Tongue (tissue), 2 donors: Measurements from ENCODE around the gene ATXN3L. TPM values are rescaled to one million over a fixed set of nuclear protein-coding genes. Genes with fewer than 3 reads are reported as not detected.
"Not testable (repeated sequence)": the region's sequence is repeated elsewhere in the genome, so short reads cannot be mapped to it uniquely, and the experiment has no call there.

Source experiments
- DNase-seq: peaks from one replicate; pipeline ENCODE4 v3.0.0-alpha.2; 2015
- total RNA-seq: library from RNA; depleted of rRNA; stranded (reverse); fragments of >200 nt; gene quantifications from one replicate; pipeline ENCODE4 v1.2.3, GENCODE V29; 2014

ATXN3L gene
- total RNA-seq, 1 donor from 2014 or later = not detected

GRCh38 chrX:13305108-13305507 lies 14.7 kb downstream of the ATXN3L start:
- no peak for DNase-seq

GRCh38 chrX:13304052-13304451 lies 15.8 kb downstream of the ATXN3L start:
- no peak for DNase-seq

GRCh38 chrX:13303248-13303647 lies 16.6 kb downstream of the ATXN3L start:
- DNase-seq = not testable (repeated sequence)

- DNase-seq = no peak
Measured at GRCh38 chrX:13298836-13299235, 21.0 kb downstream of the ATXN3L start.

GRCh38 chrX:13295841-13296240 lies 24.0 kb downstream of the ATXN3L start:
- DNase-seq = no peak

GRCh38 chrX:13293700-13294099 lies 26.2 kb downstream of the ATXN3L start:
- no peak for DNase-seq

- no peak for DNase-seq
Measured at GRCh38 chrX:13290891-13291614, 28.8 kb downstream of the ATXN3L start.

GRCh38 chrX:13288671-13289070 lies 31.2 kb downstream of the ATXN3L start:
- DNase-seq = no peak

- DNase-seq = no peak
Measured at GRCh38 chrX:13287816-13288215, 32.0 kb downstream of the ATXN3L start.

GRCh38 chrX:13285693-13286092 lies 34.2 kb downstream of the ATXN3L start:
- no peak for DNase-seq

- DNase-seq = no peak
Measured at GRCh38 chrX:13285229-13285628, 34.6 kb downstream of the ATXN3L start.

- peak; percentile 3 for DNase-seq
Measured at GRCh38 chrX:13284570-13284969, 35.3 kb downstream of the ATXN3L start.

- no peak for DNase-seq
Measured at GRCh38 chrX:13283950-13284546, 35.8 kb downstream of the ATXN3L start.

- no peak for DNase-seq
Measured at GRCh38 chrX:13283512-13283911, 36.3 kb downstream of the ATXN3L start.

- no peak for DNase-seq
Measured at GRCh38 chrX:13281289-13281688, 38.6 kb downstream of the ATXN3L start.

GRCh38 chrX:13279279-13280018 lies 40.4 kb downstream of the ATXN3L start:
- no peak for DNase-seq

GRCh38 chrX:13277539-13277938 lies 42.3 kb downstream of the ATXN3L start:
- no peak for DNase-seq

GRCh38 chrX:13276991-13277390 lies 42.9 kb downstream of the ATXN3L start:
- peak; percentile 36 for DNase-seq

GRCh38 chrX:13275031-13275430 lies 44.8 kb downstream of the ATXN3L start:
- DNase-seq = no peak

GRCh38 chrX:13272426-13272825 lies 47.4 kb downstream of the ATXN3L start:
- no peak for DNase-seq

GRCh38 chrX:13271511-13271910 lies 48.3 kb downstream of the ATXN3L start:
- no peak for DNase-seq

- DNase-seq = no peak
Measured at GRCh38 chrX:13270360-13270759, 49.5 kb downstream of the ATXN3L start.

GRCh38 chrX:13268874-13269273 lies 51.0 kb downstream of the ATXN3L start:
- DNase-seq = no peak
